Central memory CD8-positive, alpha-beta T cell (primary cell): Measurements from ENCODE around the gene AVL9.
"Not testable (repeated sequence)": the region's sequence is repeated elsewhere in the genome, so short reads cannot be mapped to it uniquely, and the experiment has no call there.

Source experiments
- ATAC-seq: fragments of 150-1000 bp; cut with Tn5 transposase; replicated peaks from 2 replicates; pipeline ENCODE4 v1.10.0; 2022; ENCODE audit warnings: mild to moderate bottlenecking, moderate FRiP score, moderate number of reproducible peaks; ENCODE audit not compliant: poor library complexity, severe bottlenecking; ENCODE audit errors: extremely low read depth
- DNase-seq, 2 donors: peaks; one replicate each; pipeline ENCODE4 v3.0.0; 2021; ENCODE audit warnings: low spot score in 2 of 2
- H3K27ac Mint-ChIP-seq: one replicate; pipeline ENCODE4 v1.8.0; 2022; ENCODE audit warnings: low read depth, mild to moderate bottlenecking, moderate library complexity, mixed read lengths
- H3K27me3 Mint-ChIP-seq: one replicate; pipeline ENCODE4 v1.8.0; 2022; ENCODE audit warnings: mixed read lengths
- H3K36me3 Mint-ChIP-seq: one replicate; pipeline ENCODE4 v1.8.0; 2022; ENCODE audit warnings: mild to moderate bottlenecking, moderate library complexity, mixed read lengths; ENCODE audit not compliant: insufficient read depth
- H3K4me1 Mint-ChIP-seq: one replicate; pipeline ENCODE4 v1.8.0; 2022; ENCODE audit warnings: mixed read lengths
- H3K4me3 Mint-ChIP-seq: one replicate; pipeline ENCODE4 v1.8.0; 2022; ENCODE audit warnings: mild to moderate bottlenecking, moderate library complexity, mixed read lengths
- H3K9me3 Mint-ChIP-seq: one replicate; pipeline ENCODE4 v1.8.0; 2022; ENCODE audit warnings: mixed read lengths

The AVL9 gene

DNA sequence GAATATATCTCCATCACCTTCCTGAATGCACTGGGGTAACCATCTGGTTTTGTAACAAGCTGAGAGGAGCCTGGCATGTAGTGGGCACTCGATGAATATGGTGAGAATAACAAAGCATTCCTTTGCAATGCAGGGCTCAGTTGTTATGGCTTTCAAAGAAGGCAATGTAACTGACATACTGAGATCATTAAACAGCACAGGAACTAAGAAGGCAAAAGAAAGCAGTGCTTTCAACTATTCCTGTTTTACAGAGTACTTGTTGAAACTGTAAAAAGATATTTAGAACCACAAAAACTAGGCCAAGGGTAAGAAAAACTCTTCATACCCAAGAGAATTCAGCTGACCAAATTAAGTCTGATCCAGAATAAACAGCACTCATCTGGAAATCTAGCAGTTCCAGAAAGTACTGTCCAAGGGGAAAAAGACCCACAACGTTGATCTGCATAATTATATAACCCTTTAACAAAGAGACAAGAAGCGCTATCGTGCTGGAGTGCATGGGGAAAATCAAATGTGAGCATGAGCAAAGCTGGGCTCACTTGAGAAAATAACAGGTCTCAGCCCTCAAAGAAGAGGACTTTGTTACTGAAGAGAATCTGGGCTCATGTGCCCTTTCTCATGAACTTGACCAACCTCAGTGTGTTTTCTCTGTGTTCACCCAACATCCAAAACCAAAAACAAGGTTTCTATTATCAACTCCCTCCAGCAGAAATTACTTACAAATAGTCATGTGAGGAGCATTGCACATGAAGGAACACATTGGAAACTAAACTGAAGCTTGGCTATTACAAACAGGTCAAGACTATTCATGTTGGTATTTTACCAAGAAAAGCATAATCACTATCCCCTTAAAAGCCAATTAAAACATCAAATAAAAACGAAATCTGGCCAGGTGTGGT is 116.2 kb downstream of the AVL9 start:
- no peak overlapping the region for H3K4me3 Mint-ChIP-seq
- DNase-seq (no peak), ATAC-seq (no peak)
- no peaks in the 10 kb centered on the region for H3K36me3 Mint-ChIP-seq
- H3K4me1 Mint-ChIP-seq: no peaks in the 10 kb centered on the region
- H3K9me3 Mint-ChIP-seq: no peaks in the 10 kb centered on the region
- no peak overlapping the region for H3K27ac Mint-ChIP-seq
- no peaks in the 10 kb centered on the region for H3K27me3 Mint-ChIP-seq

DNA sequence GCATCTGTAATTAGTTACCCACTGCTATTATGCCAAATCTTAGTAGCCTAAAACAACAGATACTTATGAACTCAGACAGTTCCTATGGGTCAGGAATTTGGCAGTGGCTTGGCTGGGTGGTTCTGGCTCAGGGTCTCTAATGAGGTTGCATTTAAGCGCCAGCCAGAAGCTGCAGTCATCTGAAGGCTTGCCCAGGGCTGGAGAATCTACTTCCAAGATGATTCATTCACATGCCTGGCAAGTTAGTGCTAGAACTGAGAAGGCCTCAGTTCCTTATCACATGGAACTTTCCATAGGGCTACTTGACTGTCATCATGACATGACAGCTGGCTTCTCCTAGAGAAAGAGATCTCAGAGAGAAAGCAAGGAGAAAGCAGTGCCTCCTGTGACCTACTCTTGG is 121.3 kb downstream of the AVL9 start:
- DNase-seq (no peak), ATAC-seq (no peak)
- no peaks in the 10 kb centered on the region for H3K4me1 Mint-ChIP-seq
- no peaks in the 10 kb centered on the region for H3K9me3 Mint-ChIP-seq
- H3K27me3 Mint-ChIP-seq: peaks cover 24% of the 10 kb centered on the region
- H3K27ac Mint-ChIP-seq: no peak overlapping the region
- no peaks in the 10 kb centered on the region for H3K36me3 Mint-ChIP-seq
- H3K4me3 Mint-ChIP-seq: no peak overlapping the region

DNA sequence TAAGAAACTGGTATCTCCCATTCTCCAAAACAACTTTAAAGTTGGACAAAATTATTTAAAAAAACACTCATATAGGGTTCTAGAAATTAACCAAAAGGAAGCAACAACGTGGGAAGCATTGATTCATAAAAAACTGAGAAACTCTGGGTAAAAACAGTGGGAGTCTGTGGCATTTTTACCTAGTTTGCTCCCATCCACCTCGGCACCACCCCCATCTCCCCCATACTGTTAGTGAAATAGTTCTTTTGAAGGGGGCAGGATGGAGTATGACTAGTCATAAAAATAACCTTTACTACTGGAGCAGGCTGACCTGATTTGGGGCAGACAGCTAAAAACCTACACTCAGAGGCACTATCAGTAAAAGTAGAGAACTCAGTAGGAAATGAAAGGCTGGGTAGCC is 123.2 kb downstream of the AVL9 start:
- ATAC-seq: no peak
- Mint-ChIP-seq H3K4me3 (no peak overlapping the region), H3K27ac (no peak overlapping the region), H3K36me3 (no peaks in the 10 kb centered on the region), H3K4me1 (no peaks in the 10 kb centered on the region), H3K9me3 (no peaks in the 10 kb centered on the region), H3K27me3 (peaks cover 24% of the 10 kb centered on the region)
- DNase-seq: no peak

DNA sequence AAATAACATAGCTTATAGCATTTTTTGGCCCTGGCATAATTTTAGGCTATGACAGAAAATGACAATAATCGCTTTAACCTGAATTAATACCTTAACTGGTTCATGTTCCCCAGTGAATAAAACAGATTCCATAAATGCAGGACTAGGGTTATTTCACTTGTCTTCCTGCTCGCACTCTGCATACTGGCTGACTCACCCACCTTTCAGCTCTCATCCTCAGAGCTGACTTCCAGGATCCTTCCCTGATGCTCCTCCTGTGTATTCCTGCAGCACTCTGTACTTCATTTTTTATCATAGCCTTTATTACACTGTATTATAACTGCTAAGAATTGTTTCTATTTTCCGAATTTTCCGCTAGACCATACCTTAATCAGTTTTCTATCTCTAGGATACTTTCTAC is 123.7 kb downstream of the AVL9 start:
- Mint-ChIP-seq H3K9me3 (no peaks in the 10 kb centered on the region), H3K36me3 (no peaks in the 10 kb centered on the region), H3K4me1 (no peaks in the 10 kb centered on the region), H3K27ac (no peak overlapping the region), H3K4me3 (no peak overlapping the region), H3K27me3 (peaks cover 27% of the 10 kb centered on the region)
- DNase-seq: no peak
- ATAC-seq: no peak

DNA sequence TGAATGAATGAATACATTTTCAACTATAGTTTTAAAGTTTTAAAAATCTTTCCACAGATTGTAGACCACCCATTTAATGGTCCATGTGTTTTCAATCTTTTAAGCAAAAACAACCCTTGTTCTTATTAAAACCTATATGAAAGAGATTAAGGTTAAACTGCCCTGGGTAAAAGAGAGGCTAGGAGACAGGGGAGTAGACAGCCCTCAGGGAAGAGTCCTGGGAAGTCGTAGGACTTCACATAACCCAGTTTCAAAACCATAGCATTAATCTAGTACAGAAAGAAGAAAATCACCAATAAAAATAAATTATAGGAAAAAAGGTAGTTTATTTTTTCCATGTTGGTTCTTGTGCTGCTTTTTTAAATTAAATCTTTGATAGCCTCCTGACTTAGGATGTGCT is 124.1 kb downstream of the AVL9 start:
- not testable (repeated sequence) for H3K27ac Mint-ChIP-seq, H3K36me3 Mint-ChIP-seq, DNase-seq, H3K4me1 Mint-ChIP-seq, H3K9me3 Mint-ChIP-seq, H3K4me3 Mint-ChIP-seq, ATAC-seq
- peaks cover 32% of the 10 kb centered on the region for H3K27me3 Mint-ChIP-seq

DNA sequence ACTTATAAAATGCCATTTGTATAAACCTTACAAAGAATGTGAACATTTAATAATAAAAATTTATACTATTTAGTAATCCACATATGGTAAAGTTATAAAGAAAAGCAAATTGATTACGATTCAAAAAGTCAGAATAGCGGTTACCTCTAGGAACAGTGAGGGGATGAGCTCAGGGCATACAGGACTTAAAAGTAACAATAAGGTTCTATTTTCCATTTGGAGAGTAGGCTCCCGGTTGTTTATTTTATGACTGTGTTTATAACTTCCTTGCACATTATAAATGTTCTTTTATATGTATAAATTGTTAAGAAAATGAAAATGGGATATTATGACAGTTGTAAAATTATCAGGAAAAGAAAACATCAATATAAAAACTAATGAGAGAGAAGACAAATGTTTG is 135.7 kb downstream of the AVL9 start:
- no peaks in the 10 kb centered on the region for H3K9me3 Mint-ChIP-seq
- DNase-seq: no peak
- H3K27ac Mint-ChIP-seq: no peak overlapping the region
- no peak overlapping the region for H3K4me3 Mint-ChIP-seq
- no peaks in the 10 kb centered on the region for H3K4me1 Mint-ChIP-seq
- no peaks in the 10 kb centered on the region for H3K36me3 Mint-ChIP-seq
- H3K27me3 Mint-ChIP-seq: no peaks in the 10 kb centered on the region
- ATAC-seq: no peak

DNA sequence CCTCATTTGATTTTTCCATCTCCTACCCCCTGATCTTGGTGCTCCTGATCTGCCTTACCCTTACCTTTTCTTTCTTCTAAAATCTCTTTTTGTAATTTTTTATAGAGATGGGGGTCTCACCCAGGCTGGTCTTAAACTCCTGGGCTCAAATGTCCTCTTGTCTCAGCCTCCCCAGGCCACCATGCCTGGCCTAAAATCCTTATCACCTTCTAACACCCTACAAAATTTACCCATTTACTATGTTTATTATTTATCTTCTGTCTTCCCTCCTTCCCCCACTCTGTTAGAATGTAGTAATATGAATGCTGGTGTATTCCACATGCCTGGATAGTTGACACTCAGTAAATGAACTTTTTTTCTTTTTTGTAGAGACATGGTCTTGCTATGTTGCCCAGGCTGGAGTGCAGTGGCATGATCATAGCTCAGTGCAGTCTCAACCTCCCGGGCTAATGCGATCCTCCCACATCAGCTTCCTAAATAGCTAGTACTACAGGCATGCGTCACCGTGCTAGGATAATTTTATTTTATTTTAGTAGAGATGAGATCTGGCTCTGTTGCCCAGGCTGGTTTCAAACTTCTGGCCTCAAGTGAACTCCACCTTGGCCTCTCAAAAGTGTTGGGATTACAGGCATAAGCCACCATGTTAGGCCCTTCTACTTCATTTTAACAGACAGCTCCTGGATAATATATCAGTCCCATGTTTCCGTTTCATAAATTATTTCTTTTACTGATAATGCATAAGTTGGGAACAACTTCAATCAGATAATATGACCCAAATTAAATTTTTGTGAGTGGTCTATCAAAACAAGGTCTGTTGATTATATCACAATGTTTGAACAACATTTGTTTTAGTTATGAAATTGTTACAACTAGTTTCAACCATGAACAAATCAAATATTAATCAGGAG is 136.6 kb downstream of the AVL9 start:
- not testable (repeated sequence) for H3K36me3 Mint-ChIP-seq, H3K27me3 Mint-ChIP-seq, ATAC-seq, H3K27ac Mint-ChIP-seq, H3K4me1 Mint-ChIP-seq, H3K9me3 Mint-ChIP-seq, H3K4me3 Mint-ChIP-seq, DNase-seq

DNA sequence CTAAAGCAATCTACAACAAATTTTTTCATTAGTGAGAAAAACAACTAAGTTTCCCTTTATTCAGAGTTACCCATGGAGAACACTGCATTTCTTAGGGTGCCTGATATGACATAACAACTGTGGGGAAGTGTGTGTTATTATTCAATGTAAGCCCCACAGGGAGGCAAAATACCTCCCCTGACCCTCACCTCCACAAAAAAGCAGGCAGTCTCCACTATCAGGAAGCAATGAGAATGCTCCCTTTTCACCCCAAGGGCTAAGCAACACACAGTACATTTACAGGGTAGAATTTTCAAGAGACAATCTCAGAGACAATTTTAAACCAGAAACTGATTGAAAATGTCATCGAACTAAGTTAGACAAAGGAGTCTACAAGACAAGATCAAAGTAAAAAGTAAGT is 138.2 kb downstream of the AVL9 start:
- H3K27me3 Mint-ChIP-seq: peaks cover 13% of the 10 kb centered on the region
- not testable (repeated sequence) for H3K4me1 Mint-ChIP-seq, H3K9me3 Mint-ChIP-seq, H3K4me3 Mint-ChIP-seq, H3K27ac Mint-ChIP-seq, H3K36me3 Mint-ChIP-seq, DNase-seq, ATAC-seq

DNA sequence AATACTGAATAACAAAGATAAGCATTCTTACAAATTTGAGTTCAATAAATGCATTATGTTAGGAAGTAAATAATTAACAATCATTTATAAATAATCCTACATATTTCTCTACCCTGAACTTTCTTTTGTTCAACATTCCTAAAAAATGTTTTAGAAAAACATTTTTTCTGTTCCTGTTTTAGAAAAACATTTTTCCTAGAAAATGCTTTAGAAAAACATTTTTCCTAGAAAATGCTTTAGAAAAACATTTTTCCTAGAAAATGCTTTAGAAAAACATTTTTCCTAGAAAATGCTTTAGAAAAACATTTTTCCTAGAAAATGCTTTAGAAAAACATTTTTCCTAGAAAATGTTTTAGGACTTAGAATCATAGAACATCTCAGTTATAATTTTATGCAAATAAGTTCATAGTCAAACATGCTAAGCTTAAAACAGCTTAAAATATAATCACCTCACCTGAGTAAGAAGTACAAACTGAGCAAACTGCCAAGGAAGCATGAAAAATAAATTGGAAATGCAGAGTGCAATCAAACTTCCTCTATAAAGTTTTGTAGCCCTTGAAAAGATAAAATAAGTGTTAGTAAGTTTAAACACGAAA is 139.6 kb downstream of the AVL9 start:
- ATAC-seq, H3K27ac Mint-ChIP-seq, H3K4me1 Mint-ChIP-seq, H3K4me3 Mint-ChIP-seq, H3K36me3 Mint-ChIP-seq, DNase-seq, H3K9me3 Mint-ChIP-seq: not testable (repeated sequence)
- H3K27me3 Mint-ChIP-seq: peaks cover 13% of the 10 kb centered on the region

DNA sequence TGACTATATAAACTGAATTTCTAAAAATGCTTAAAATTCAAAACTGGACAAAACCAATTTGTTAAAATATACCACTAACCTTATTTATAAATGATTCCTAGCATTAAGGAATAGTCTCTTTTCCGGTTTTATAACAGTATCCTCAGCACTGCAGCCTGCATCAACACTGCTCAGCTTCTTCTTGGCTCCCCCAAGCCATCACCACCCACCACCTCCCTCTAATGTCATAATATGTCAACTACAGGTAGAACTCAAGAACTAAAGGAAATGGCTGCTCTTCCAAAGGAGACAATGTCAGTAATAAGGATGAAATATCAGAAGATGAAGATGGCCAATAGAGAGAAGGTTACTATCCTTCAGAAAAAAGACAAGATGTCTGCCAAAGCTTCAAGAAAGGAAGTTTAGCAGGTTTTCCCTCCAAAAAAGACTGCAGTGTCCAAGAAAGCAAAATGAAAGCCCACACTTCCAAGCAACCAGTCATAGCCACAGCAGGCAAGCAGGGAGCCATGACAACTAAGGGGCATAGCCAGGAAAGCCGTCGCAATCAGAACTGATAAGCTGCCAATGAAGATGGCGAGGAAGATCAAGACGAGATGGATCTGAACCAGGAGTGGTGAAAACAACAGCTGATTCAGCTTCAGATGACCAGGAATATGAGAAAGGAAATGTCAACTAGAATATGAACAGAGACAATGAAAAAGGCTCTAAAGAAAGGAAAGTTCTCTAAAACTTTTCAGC is 141.6 kb downstream of the AVL9 start:
- not testable (repeated sequence) for ATAC-seq, H3K36me3 Mint-ChIP-seq, H3K27ac Mint-ChIP-seq, H3K9me3 Mint-ChIP-seq, H3K4me3 Mint-ChIP-seq, DNase-seq, H3K4me1 Mint-ChIP-seq
- H3K27me3 Mint-ChIP-seq: peaks cover 15% of the 10 kb centered on the region

DNA sequence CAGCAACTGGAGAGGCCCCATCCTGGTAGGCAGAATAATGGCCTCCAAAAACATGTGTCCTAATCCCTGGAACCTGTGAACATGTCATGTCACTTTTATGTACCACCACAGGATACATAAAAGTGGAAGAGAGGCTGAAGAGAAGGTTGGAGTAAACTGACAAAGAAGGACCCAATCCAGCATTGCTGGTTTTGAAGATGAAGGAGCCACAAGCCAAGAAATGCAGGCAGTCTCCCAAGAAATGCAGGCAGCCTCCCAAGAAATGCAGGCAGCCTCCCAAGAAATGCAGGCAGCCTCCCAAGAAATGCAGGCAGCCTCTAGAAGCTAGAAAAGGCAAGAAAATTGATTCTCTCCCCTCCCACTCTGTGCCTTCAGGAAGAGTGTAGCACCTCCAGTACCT is 142.3 kb downstream of the AVL9 start:
- not testable (repeated sequence) for H3K36me3 Mint-ChIP-seq, H3K9me3 Mint-ChIP-seq, H3K27ac Mint-ChIP-seq, DNase-seq, H3K4me3 Mint-ChIP-seq, H3K4me1 Mint-ChIP-seq, ATAC-seq
- H3K27me3 Mint-ChIP-seq: peaks cover 22% of the 10 kb centered on the region
